GM21737 (cell line): ENCODE results near the gene CNTN4.

ENCODE experiments used
- ATAC-seq: cut with Tn5 transposase; IDR thresholded peaks from one replicate; pipeline ENCODE4 v1.9.1; 2021; ENCODE audit warnings: mild to moderate bottlenecking, moderate library complexity; ENCODE audit not compliant: unreplicated experiment

The CNTN4 gene

DNA sequence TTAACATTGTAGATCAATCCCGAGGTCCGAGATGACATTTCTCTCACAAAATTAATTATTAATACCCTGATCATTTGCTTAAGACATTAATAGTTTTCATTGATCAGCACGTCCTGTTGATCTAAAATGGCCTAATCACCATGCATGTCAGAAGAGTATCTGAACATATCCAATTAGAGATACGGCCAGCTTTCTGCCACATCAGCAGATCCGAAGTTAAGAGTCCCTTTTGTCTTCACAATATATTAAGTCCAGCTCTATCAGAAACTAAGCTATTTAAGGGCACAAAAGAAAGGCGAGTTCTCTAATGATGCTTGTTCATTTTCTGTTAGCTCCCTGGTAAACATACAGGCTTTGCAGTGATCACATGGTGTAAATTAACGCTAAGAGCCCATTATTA lies 470.3 kb downstream of the CNTN4 start:
- ATAC-seq = no peak

GRCh38 chr3:2577571-2577970 lies 478.9 kb downstream of the CNTN4 start:
- no peak for ATAC-seq

DNA sequence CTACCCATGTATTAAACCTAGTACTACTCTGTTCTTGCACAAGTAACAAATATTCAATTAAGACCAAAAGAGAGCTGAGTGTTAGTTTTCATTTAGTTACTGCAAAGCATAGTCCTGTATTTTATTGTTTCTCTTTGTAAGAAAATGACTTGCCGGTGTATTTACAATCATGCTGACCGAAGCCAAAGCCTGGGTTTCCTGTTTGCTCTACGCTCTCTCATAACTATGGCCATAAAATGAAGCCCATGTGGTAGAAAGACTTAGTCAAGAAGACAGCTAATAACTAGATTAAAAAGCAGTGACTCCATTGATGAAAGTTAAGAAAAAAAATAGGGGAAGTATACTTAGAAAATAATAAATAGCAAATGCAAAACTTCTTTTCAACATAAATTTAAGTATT lies 479.9 kb downstream of the CNTN4 start:
- ATAC-seq = no peak

GRCh38 chr3:2579206-2579605 lies 480.5 kb downstream of the CNTN4 start:
- no peak for ATAC-seq

- no peak for ATAC-seq
These were observed 484.4 kb downstream of the CNTN4 start for GRCh38 chr3:2583046-2583445.

DNA sequence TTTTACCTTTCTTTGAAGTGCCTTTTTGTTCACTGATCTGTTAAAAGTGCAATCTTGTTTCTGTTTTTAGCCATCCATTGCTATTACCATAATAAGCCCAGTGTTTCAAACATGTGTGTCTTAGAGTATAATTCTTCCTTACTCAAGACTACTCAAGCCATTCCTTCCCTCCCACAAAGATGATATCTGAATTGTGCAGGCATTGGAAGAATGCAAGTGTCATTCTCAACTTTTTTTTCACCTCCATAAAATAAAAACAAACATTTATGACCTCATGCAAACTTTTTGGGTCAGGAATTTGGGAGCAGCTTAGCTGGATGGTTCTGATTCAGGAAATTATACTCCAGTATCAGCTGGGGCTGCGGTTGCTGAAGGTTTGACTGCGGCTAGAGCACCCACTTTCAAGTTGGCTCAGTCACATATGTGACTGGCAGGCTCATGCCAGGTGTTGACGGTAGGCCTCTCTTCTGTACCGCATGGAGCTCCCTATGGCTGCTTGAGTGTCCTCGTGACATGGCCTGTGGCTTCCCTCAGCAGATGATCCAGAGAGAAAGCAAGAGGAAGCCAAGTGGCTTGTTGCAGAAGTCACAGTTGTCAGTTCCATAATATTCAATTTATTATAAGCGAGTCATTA lies 490.8 kb downstream of the CNTN4 start:
- no peak for ATAC-seq

DNA sequence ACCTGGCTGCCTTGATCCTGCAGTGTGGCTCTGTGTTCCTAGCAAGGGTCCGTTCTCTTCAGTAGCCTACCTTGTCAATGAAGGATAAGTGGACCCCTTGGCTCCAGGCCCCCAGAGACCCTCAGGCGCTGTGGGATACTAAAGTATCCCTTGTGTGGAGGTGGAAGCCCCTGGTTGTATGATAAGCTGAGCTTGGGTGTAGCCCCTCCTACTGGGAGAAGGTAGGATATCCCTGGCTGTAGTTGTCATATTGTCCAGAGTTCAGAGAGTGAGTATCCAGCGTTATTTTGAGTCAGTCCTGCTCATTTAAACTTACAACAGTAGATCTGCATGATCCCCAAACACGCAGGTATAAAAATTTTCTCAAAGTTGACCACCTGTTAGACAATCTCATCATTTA lies 496.8 kb downstream of the CNTN4 start:
- no peak for ATAC-seq

- no peak for ATAC-seq
These were observed 498.9 kb downstream of the CNTN4 start for GRCh38 chr3:2597615-2598014.

DNA sequence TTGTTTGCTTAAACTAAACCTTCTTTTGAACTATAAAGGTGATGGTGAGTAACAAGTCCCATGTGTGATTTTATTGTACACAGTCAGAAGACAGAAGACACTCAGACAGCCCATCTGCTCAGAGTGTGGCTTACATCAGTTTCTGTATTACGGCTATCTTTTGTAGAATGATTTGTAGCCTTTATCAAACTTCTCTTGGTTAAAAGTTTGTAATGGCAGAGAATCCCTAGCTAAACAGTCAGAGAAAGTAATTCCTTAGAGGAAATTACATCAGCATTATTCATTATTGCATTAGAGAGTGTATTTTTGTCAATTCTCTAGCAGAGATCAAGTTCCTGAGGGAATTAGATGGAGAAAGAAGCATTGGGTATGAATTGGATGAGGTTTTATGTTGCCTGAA lies 500.8 kb downstream of the CNTN4 start:
- no peak for ATAC-seq

DNA sequence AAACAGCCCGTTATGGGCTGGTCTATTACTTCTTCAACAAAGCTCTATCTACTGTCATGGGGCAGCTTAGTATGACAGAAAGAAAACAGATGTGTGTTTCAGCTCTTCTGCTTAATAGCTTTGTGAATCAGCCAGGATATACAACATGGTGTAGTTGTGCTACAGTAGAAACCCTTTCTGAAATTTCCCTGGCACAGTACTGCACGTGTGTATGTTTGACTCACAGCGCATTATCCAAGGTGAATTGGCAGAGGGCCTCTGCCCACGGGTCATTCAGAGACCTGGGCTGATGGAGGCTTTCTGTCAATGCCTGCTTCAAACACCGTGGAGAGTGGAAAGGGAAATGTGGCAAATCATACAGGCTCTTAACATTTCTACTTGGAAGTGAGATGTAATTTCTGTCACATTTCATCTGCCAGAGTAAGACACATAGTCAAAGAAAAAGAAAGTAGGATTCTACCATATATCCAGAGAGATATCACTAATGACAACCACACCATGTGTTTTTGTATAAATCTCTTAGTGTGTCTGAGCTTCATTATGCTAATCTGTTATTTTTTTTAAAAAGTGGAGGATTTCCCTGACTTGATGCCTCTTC lies 505.1 kb downstream of the CNTN4 start:
- ATAC-seq = no peak

GRCh38 chr3:2614578-2614977 lies 515.9 kb downstream of the CNTN4 start:
- ATAC-seq = no peak

- ATAC-seq = no peak
These were observed 516.4 kb downstream of the CNTN4 start for GRCh38 chr3:2615080-2615479.

GRCh38 chr3:2623436-2623835 lies 524.8 kb downstream of the CNTN4 start:
- ATAC-seq = no peak

DNA sequence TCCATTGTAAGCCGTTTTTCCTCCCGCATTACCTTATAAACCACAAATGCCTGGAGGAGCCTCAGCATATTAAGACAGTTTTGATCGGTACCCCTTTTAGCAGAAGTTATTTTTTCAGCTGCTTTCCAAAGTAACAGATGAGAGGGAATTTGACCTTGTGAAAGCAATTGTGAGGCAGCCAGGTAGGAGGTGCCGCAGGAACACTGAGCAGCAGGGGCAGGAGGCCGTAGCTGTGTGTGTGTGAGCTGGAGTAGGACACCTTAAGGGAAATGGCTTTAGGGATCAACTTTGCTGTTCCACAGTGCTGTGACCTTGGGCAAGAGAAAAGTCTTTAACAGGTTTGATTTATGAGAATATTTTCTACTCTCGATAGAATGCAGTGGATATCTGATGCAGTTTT lies 529.5 kb downstream of the CNTN4 start:
- no peak for ATAC-seq

- no peak for ATAC-seq
These were observed 536.8 kb downstream of the CNTN4 start for GRCh38 chr3:2635511-2635910.

DNA sequence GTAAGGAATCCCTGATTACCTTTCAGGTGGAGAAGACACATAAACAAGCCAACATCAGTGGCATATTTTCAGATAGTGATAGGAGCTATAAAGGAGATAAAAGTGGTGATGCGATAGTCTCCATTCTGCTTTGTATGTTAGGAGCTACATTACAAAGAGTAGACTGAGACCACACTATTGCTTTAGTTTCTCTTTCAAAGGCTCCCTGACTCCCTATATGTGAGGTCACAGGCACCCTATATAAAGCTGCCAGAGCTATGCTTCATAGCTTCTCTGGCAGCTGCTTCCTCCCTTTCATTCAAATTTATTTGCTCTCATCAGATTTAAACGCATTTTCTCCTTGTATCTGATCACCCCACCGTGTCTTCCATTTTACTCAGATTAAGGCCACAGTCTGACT lies 544.9 kb downstream of the CNTN4 start:
- no peak for ATAC-seq

GRCh38 chr3:2645001-2645400 lies 546.3 kb downstream of the CNTN4 start:
- no peak for ATAC-seq

DNA sequence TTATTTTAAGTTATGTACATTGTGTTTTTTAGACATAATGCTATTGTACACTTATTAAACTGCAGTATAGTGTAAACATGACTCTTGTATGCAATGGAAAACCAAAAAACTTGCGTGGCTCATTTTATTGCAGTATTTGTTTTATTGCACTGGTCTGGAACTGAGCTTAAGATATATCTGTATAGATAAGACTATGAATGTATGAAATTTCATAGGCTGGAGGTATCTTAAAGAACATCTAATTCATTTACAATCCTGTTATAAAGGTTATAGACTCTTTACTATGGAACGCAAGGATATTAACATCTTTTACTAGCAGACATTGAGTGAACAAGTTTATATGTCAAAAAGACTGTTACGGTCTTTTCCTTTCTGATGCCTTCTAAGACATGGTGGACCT lies 552.1 kb downstream of the CNTN4 start:
- ATAC-seq = no peak

DNA sequence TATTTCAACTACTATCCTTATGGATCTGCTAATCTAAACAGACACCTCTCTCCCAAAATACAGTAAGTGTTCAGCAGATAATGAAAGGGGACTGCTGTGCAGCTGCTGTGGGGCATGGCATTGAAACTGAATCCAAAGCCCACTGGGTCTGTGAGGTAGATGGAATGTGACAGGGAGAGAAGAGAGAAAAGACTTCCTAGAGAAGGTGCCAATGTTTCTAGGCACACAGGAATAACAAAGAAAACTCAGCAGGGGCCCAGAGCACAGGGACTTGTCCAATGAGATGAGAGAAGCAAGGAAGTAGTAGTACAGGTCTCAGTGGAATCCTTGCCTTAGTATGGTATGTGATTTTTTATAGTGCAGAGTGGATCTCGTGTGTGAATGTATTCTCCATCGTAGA lies 553.7 kb downstream of the CNTN4 start:
- ATAC-seq = no peak

DNA sequence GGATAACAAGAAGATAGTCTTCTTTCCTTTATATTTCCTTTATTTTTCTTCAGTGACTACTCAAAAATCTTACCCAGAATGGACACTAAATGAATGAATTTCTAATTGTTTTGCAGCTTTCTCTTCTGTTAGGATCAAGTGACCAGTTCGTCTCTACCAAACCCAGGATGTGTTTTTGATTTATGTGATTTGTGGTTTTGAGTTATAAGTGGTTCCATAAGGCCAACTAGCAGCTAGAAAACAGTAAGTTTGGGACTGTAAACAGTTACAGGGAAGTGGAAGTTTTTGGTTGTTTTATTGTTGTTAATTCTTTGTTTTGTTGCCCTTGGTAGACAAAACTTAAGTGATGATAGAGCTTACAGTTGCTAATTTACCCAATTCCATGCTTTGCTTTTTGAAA lies 555.0 kb downstream of the CNTN4 start:
- ATAC-seq = no peak

GRCh38 chr3:2655229-2655701 lies 556.6 kb downstream of the CNTN4 start:
- no peak for ATAC-seq

DNA sequence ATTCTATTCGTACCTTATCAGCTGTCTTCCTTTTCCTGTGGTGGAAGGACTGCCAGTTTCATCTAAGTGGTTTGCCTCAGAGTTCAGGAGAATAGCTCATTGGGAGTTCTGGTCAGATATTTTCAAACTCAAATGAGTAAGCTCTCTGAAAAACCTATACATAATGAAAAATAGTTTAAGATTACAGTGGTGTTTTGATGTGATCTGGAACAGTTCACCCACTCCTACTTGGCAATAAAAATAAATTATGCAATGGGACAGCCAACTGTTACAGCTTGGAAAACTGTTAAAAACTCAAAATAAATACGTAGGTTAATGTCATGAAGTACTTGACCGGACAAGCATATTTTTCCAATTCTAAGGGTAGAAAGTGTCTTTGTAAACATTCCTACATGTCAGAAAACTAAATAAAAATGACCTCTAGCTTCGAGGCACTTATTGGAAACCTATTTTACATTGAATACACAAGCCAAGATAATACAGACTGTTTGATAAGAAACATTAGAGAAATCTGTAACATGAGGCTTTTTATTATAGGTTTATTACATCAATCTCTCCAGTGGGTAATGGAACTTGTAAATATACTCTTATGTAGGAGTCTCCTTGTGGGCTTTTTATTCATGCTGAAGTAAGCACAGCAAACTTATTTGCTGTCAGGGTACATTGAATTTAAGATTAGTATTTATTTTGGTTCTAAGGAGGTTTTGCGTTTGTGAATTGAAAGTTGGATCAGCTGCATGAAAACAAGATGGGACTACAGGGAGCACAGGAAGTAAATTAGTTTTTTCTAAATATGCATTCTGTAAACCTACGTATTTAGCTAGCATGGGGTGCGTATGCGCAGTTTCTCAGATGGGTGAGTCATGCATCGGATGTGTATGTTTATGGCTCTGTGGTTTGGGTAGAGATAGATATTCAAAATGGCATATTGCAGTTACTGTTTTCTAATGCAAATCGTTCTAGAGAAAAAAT lies 558.4 kb downstream of the CNTN4 start:
- ATAC-seq = no peak
